Measurements from ENCODE around the gene C19orf67.

The C19orf67 gene

DNA sequence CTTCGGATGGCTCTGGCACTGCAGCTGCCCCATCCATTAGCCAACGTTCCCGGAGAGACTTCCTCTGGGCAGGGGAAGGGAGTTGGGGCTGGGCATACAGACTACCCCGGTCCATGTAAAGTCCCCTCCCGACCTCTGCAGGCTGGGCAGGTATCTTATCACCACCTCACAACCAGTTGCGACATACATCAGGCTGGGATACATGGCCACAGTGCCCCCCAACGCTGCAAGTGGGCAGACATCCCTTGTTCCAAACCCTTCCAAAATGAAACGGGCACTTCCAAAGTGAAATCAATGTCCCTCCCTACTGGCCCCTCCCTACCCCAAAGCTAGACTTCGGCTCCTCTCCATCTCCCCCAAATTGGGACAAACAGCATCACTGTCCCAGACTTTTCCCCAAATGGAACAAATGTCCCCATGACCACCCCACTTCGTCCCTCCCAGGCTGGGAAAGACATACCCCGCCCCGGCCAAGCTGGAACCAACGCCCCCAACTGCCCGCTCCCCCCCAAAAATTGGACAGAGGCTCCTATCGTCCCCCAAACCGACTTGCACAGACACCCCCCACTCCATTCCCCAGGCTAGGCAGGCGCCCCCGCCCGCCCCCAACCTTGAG is 28.7 kb downstream of the C19orf67 start:
- Histone ChIP-seq H3K9me3 (ENCODE audit: control insufficient read depth, low read length) (no peaks in the 10 kb centered on the region), H3K4me1 (peaks cover 7% of the 10 kb centered on the region), H3K36me3 (ENCODE audit: control insufficient read depth, insufficient read depth, low read length) (no peaks in the 10 kb centered on the region), H3K27ac (no peak overlapping the region), H3K4me2 (ENCODE audit: low read length) (no peak overlapping the region), H3K27me3 (ENCODE audit: control insufficient read depth, insufficient read depth, low read length) (no peaks in the 10 kb centered on the region), H3K79me2 (no peaks in the 10 kb centered on the region), H3K9ac (no peak overlapping the region), H3K4me3 (ENCODE audit: low read depth, low read length) (no peak overlapping the region), H2AFZ (peak overlapping the region; percentile 67)
- no peak for TF ChIP-seq CTCF (IDR thresholded peaks at IDR 0.05)

DNA sequence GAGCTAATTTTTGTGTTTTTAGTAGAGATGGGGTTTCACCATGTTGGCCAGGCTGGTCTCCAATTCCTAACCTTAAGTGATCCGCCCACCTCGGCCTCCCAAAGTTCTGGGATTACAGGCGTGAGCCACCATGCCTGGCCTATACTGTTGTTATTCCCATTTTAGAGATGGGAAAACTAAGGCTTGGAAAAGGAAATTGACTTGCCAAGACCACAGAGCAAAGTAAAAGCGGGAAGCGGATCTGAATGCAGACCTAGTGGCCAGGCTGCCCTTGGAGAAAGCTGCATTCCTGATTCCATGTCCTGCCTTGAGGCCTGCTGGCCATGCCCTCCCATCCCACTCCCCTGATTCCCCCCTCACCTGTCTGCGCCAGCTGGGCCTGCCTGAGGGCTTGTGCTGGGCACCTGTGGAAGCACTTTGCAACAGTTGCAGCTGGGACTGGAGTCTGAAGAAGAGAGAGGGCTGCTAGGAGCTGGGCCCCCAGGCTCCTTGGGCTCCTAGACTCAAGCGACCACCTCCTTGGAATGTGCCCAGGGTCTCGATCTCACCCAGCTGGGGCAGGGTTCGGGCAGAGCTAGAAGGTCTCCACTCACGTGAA is 29.4 kb downstream of the C19orf67 start:
- no peaks in the 10 kb centered on the region for H3K36me3 ChIP-seq (ENCODE audit: control insufficient read depth, insufficient read depth, low read length)
- no peaks in the 10 kb centered on the region for H3K27me3 ChIP-seq (ENCODE audit: control insufficient read depth, insufficient read depth, low read length)
- H3K4me3 ChIP-seq (ENCODE audit: low read depth, low read length) = no peak overlapping the region
- no peaks in the 10 kb centered on the region for H3K79me2 ChIP-seq
- H3K9me3 ChIP-seq (ENCODE audit: control insufficient read depth, low read length) = no peaks in the 10 kb centered on the region
- no peak overlapping the region for H3K4me2 ChIP-seq (ENCODE audit: low read length)
- no peak overlapping the region for H3K27ac ChIP-seq
- H3K9ac ChIP-seq = no peak overlapping the region
- peaks cover 2% of the 10 kb centered on the region for H3K4me1 ChIP-seq
- no peak for TF ChIP-seq CTCF (IDR thresholded peaks at IDR 0.05)
- H2AFZ ChIP-seq = no peak overlapping the region

- H3K27ac ChIP-seq = no peak overlapping the region
- H3K4me3 ChIP-seq (ENCODE audit: low read depth, low read length) = no peak overlapping the region
- H3K9ac ChIP-seq = no peak overlapping the region
- H3K4me2 ChIP-seq (ENCODE audit: low read length) = no peak overlapping the region
- H3K27me3 ChIP-seq (ENCODE audit: control insufficient read depth, insufficient read depth, low read length) = no peaks in the 10 kb centered on the region
- no peaks in the 10 kb centered on the region for H3K79me2 ChIP-seq
- H2AFZ ChIP-seq = no peak overlapping the region
- peaks cover 2% of the 10 kb centered on the region for H3K4me1 ChIP-seq
- TF ChIP-seq CTCF (IDR thresholded peaks at IDR 0.05) = no peak
- H3K9me3 ChIP-seq (ENCODE audit: control insufficient read depth, low read length) = no peaks in the 10 kb centered on the region
- H3K36me3 ChIP-seq (ENCODE audit: control insufficient read depth, insufficient read depth, low read length) = no peaks in the 10 kb centered on the region
Observed at GRCh38 chr19:14055396-14055795, 30.2 kb downstream of the C19orf67 start.

DNA sequence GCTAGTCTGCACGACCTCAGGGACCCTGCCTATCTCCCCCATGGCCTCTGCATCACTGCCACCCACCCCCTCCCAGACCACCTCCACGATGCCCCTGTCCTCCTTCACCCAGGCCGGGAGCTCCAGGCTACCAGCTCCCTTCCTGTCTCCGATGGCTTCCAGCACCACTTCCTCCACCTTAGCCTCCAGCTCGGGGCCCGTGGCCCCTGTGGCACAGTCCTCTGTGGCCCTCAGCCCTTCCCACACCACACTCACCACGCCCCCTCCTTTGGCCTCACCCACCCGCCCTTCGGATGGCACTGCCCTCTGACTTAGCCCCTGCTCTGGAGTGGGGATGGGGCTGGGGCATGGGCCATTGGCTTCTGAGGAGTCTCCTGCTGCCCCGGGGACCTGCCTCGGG is 30.9 kb downstream of the C19orf67 start:
- H2AFZ ChIP-seq = no peak overlapping the region
- no peaks in the 10 kb centered on the region for H3K4me1 ChIP-seq
- H3K9me3 ChIP-seq (ENCODE audit: control insufficient read depth, low read length) = no peaks in the 10 kb centered on the region
- no peaks in the 10 kb centered on the region for H3K27me3 ChIP-seq (ENCODE audit: control insufficient read depth, insufficient read depth, low read length)
- no peaks in the 10 kb centered on the region for H3K36me3 ChIP-seq (ENCODE audit: control insufficient read depth, insufficient read depth, low read length)
- TF ChIP-seq CTCF (IDR thresholded peaks at IDR 0.05) = no peak
- no peaks in the 10 kb centered on the region for H3K79me2 ChIP-seq
- H3K4me2 ChIP-seq (ENCODE audit: low read length) = no peak overlapping the region
- H3K27ac ChIP-seq = no peak overlapping the region
- no peak overlapping the region for H3K9ac ChIP-seq
- H3K4me3 ChIP-seq (ENCODE audit: low read depth, low read length) = no peak overlapping the region

DNA sequence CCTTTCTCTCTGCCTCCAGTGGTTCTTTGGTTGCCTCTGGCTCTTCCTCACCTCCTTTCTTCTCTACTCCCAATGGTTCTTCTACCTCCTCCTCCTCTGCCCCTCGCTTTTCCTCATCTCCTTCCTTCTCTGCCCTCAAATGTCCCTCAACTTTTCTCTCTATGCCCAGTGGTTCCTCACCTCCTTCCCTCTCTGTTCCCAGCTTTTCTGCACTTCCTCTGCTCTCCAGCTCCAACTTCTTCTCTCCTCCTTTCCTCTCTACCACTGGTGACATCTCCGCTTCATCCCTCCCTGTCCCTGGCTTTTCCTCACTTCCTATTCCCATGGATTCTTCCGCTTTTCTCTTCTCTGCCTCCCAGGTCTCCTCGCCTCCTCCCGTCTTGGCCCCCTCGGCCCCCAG is 31.5 kb downstream of the C19orf67 start:
- H3K27ac ChIP-seq = no peak overlapping the region
- no peaks in the 10 kb centered on the region for H3K36me3 ChIP-seq (ENCODE audit: control insufficient read depth, insufficient read depth, low read length)
- TF ChIP-seq CTCF (IDR thresholded peaks at IDR 0.05) = no peak
- no peaks in the 10 kb centered on the region for H3K4me1 ChIP-seq
- H3K79me2 ChIP-seq = no peaks in the 10 kb centered on the region
- H3K9ac ChIP-seq = no peak overlapping the region
- no peak overlapping the region for H3K4me3 ChIP-seq (ENCODE audit: low read depth, low read length)
- no peak overlapping the region for H2AFZ ChIP-seq
- no peak overlapping the region for H3K4me2 ChIP-seq (ENCODE audit: low read length)
- H3K9me3 ChIP-seq (ENCODE audit: control insufficient read depth, low read length) = no peaks in the 10 kb centered on the region
- H3K27me3 ChIP-seq (ENCODE audit: control insufficient read depth, insufficient read depth, low read length) = no peaks in the 10 kb centered on the region
